GM21529 (cell line): Measurements from ENCODE around the gene OR8S1.
"Not testable (repeated sequence)": the region's sequence is repeated elsewhere in the genome, so short reads cannot be mapped to it uniquely, and the experiment has no call there.

Experiments
- ATAC-seq: cut with Tn5 transposase; IDR thresholded peaks from one replicate; pipeline ENCODE4 v1.9.1; 2021; ENCODE audit not compliant: unreplicated experiment

The OR8S1 gene, protein sequence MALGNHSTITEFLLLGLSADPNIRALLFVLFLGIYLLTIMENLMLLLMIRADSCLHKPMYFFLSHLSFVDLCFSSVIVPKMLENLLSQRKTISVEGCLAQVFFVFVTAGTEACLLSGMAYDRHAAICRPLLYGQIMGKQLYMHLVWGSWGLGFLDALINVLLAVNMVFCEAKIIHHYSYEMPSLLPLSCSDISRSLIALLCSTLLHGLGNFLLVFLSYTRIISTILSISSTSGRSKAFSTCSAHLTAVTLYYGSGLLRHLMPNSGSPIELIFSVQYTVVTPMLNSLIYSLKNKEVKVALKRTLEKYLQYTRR

DNA sequence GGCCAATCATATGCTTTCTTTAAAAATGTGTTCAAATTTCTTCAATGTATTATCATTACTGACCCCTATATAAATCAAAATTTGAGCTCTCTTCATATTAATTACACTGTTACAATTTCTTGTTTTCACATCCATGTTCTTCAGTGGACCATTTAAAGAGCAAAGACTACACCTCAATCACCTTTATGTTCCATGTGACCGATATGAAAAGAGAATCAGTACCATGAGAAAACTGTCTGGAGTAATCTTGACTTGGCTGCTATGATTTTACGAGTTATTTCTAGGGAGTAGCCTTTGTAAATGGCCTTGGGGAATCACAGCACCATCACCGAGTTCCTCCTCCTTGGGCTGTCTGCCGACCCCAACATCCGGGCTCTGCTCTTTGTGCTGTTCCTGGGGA, at the start of gene OR8S1:
TSS of gene OR8S1 (plus strand) at position 301 of the 400 bp plus-strand sequence. CDS start at position 301, 0 bp downstream.
- ATAC-seq: no peak

DNA sequence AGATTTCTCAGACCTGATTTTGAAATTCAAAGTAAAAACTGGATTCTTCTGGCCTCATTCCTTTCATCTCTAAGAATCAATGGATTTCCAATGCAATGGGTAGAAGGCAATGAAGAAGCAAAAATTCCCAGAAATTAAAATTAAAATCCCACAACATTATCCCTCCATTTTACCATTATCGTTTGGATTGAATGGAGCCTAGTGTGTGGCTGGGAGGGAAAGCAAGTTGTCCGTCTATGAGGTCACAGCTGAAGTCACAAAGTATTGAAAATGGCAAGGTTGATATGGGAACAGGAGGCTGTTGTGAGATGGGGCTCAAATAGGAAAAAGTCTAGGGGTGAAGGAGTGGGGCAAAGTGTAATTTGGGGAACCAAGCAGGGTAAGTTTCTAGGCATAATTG, 43.2 kb upstream of the OR8S1 start, which contains the start of gene C12orf54:
TSS of gene C12orf54 (plus strand) at position 301 of the 400 bp plus-strand sequence. CDS start 799 bp downstream, outside the sequence.
- ATAC-seq: no peak

DNA sequence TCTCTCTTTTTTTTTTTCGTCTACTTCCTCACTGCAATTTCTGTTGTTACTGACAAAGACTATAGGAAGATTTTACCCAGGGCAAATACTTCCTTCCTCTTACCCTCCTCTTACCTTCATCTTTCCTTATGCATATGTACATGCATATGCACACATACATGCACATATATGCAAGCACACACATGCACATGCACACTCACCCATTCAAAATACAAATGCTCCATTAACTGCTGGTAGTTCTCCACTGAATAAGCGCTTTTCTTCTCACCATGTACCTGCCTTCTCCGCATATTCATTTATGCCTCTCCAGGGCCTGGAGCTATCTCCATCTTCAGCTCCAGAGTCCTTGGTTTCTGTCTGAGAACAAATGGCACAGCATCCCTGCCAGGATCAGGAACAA, 42.5 kb upstream of the OR8S1 start:
- no peak for ATAC-seq

DNA sequence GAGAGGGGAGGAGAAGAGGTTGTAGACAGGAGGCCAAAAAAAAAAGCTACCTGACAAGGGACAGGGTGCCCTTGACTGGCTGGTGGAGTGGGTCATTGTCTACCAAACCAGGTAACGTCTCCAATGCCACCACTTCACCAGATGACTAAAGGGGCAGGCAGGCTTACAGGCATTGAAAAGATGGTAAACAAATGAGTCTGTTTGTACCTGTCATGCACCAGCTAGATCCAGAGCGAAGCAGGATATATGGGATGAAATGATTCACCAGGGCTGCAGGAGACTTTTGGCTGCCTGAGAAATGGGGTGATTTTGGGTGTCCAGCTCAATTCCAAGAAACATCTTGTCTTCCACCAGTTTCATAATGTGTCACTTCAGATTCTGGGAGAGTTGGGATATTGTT, 39.2 kb upstream of the OR8S1 start:
- no peak for ATAC-seq

DNA sequence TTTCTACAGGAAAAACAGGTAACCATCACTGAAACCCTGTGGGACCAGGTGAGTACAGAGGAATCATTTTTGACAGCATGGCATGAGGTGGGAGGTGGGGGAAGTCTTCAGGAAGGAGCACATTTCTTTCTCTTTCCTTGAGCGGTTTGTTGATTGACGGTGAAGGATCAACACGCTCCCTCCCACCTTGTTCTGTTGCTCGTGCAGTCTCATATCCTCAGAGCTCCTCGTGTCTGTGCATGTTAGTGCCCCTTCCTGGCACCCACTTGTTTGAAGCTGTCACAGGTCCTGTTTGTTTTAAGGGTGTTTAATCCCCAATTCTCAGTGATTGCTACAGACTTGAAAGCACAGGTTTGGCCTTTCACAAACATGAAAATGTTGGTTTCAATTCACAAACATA, 38.8 kb upstream of the OR8S1 start:
- no peak for ATAC-seq

DNA sequence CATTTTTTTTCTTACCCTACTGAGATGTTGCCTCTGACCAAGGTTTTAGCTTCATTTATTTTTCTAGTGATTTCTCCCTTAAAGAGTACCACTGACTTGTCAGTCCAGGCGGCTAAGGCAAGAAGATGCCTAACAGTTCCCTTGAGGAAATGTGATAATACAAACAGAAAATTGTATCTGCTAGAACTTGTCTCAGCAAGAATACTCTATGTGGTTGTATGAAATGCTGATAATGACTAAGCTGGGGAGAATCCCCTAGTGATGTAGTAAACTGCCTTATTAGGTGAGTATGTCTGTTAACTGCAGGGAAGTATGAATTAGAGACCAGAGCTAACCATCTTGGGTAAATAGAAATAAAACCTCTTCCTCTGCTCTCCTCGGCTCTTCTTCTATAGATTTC, 36.4 kb upstream of the OR8S1 start:
- ATAC-seq: peak; percentile 99

DNA sequence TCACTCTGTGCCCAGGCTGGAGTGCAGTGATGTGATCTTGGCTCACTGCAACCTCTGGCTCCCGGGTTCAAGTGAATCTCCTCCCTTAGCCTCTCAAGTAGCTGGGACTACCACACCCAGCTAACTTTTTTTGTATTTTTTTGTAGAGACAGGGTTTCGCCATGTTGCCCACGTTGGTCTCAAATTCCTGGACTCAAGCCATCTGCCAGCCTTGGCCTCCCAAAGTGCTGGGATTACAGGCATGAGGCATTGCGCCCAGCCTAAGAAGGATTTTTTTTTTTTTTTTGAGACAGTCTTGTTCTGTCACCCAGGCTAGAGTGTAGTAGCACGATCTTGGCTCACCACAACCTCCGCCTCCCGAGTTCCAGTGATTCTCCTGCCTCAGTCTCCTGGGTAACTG, 36.0 kb upstream of the OR8S1 start:
- not testable (repeated sequence) for ATAC-seq

DNA sequence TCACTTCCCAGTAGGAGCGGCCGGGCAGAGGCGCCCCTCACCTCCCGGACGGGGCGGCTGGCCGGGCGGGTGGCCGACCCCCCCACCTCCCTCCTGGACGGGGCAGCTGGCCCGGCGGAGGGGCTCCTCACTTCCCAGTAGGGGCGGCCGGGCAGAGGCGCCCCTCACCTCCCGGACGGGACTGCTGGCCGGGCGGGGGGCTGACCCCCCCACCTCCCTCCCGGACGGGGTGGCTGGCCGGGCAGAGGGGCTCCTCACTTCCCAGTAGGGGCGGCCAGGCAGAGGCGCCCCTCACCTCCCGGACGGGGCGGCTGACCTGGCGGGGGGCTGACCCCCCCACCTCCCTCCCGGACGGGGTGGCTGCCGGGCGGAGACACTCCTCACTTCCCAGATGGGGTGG, 25.2 kb upstream of the OR8S1 start:
- ATAC-seq: not testable (repeated sequence)

DNA sequence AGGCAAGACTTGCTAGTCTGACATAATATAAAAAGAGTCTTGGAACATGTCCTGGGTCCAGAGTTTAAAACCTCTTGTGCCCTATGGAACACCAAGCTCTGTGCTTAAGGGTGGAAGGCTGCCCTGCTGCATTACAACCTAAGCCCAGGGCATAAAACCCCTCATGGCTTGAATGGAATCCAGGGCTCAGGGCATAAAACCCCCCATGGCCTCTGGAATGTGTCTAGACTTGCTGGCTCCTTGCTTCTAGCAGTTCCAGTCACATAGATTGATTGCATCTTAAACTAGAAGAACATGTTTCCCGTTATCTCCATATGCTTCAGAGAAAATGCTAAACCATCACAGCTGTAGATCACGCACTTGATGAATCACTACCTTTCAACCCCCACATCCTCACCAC, 18.6 kb upstream of the OR8S1 start:
- not testable (repeated sequence) for ATAC-seq

DNA sequence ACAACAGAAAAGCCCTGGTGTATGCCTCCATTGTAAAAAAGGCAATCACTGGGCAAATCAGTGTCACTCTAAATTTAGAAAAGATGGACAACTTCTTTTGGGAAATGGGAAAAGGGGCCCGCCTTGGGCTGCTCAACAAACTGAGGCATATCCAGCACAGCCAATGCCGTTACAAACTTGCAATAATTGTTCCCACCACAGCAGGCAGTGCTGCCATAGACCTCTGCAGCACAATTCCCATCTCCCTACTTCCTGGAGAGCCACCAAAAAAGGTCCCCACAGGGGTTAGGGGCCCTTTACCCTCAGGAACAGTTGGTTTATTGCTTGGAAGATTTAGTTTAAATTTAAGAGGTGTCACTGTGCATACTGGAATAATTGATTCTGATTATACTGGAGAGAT, 16.4 kb upstream of the OR8S1 start:
- ATAC-seq: no peak

DNA sequence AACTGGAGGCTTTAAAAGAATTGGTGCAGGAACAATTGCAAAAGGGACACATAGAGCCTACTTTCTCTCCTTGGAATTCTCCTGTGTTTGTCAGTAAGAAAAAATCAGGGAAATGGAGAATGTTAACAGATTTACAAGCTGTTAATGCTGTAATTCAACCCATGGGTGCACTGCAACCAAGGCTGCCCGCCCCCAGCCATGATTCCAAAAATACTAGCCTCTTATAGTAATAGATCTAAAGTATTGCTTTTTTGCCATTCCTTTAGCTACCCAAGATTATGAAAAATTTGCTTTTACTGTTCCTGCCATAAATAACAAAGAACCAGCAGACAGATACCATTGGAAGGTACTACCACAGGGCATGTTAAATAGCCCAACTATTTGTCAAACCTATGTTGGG, 15.3 kb upstream of the OR8S1 start:
- no peak for ATAC-seq

DNA sequence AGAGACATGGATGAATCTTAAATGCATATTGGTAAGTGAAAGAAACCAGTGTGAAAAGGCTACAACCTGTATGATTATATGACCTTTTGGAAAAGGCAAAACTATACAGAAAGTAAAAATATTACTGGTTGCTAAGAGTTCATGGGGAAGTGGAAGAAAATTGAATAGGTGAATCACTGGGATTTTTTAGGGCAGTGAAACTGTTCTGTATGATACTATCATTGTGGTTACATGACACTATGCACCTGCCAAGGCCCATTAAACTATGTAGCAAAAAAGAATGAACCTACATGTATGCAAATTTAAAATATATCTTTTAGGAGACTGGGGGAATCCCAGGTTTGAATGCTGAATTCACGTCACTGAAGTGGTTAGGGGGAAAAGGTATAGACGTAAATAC, 12.6 kb upstream of the OR8S1 start:
- peak; percentile 90 for ATAC-seq

DNA sequence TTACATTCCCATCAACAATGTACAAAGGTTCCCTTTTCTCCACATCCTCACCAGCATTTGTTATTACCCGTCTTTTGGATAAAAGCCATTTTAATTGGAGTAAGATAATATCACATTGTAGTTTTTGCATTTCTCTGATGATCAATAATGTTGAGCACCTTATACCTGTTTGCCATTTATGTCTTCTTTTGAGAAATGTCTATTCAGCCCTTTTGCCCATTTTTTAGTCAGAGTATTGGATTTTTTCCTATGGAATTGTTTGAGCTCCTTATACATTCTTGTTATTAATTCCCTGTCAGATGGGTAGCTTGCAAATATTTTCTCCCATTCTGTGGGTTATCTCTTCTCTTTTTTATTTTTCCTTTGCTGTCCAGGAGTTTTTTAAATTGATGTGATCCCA, 10.7 kb upstream of the OR8S1 start:
- no peak for ATAC-seq

DNA sequence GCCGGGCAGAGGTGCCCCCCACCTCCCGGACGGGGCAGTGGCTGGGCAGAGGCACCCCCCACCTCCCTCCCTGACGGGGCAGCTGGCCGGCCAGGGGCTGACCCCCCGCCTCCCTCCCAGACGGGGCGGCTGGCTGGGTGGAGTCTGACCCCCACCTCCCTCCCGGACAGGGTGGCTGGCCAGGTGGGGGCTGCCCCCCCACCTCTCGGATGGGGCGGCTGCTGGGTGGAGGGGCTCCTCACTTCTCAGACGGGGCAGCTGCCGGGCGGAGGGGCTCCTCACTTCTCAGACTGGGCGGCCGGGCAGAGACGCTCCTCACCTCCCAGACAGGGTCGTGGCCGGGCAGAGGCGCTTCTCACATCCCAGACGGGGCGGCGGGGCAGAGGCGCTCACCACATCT, 5.1 kb upstream of the OR8S1 start:
- not testable (repeated sequence) for ATAC-seq

DNA sequence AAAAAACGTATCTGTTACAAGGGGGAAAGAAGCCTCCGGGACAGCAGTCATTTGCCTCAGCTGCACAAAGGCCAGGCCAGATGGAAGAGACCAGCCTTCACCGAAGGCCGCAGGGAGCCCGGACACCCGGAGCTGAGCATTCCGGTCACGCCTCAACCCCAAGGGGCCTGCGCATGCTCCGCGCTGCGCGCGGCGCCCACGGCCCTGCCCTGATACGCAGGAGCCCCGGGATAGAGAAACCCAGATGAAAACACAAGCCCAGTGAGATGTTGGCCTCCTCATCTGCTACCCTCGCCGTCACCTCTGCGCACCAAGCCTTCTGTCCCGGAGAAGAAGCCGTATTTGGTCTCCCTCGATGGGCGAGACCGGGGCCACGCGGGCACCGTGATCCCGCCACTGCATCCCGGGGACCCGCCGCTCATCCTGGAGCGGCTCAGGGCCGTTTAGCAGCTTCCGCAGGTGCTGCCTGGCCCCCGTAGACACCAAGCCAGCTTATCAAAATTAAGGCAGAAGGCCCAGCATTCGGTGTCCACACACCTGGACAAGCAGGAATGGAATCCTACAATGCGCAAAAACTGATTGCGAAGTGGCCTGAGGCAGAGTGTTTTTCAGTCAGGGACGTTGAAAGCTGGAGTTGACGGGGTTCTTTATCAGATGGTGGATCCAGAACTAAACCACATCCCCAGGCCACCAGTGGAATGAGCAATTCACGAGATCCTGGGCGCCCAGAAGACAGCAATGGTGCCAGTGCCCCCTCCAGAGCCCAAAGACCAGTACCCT, 2.6 kb downstream of the OR8S1 start:
- ATAC-seq: no peak

DNA sequence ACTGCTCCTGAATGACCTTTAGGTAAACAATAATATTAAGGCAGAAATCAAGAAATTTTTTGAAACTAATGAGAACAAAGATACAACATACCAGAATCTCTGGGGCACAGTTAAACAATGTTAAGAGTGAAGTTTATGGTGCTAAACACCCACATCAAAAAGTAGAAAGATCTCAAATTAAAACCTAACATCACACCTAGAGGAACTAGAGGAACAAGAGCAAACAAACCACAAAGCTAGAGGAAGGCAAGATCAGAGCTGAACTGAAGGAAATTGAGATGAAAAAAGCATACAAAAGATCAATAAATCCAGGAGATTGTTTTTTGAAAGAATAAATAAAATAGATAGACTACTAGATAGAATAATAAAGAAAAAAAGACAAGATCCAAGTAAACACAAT, 7.2 kb downstream of the OR8S1 start:
- no peak for ATAC-seq

DNA sequence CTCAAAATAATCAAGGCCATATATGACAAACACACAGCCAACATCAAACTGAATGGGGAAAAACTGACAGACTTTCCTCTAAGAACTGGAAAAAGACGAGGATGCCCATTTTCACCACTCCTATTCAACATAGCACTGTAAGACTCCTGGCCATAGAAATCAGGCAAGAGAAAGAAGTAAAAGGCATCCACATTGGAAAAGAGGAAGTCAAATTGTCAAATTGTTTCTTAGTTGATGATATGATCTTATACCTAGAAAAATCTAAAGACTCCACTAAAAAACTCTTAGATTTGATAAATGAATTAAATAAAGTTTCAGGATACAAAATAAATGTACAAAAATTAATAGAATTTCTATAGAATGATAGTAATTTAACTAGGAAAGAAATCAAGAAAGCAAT, 11.2 kb downstream of the OR8S1 start:
- no peak for ATAC-seq

DNA sequence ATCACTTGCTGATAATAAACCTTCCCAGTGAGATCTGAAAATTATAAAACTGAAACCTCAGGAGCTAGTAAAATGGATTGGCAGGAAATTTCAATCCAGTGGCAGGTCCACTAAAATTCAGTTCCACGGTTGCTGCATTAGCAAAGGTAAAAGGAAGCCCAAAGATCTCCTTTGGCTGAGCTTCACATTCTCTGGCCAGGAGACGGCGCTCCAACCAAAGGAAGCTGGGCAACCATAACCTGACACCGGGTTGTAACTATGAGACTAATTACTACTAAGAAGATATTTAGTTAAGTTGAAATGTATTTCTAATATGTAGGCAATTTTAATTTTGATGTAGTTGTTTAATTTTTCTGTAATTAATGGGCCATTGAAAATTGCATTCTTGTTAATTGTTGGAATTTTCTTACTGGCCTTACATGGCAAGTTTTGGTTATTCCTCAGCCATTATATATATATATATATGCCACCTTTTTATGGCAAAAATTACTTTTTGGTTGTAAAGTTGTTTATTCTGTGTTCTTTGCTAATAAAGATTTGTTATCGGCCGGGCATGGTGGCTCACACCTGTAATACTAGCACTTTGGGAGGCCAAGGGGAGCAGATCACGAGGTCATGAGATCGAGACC, 17.0 kb downstream of the OR8S1 start:
- ATAC-seq: no peak

DNA sequence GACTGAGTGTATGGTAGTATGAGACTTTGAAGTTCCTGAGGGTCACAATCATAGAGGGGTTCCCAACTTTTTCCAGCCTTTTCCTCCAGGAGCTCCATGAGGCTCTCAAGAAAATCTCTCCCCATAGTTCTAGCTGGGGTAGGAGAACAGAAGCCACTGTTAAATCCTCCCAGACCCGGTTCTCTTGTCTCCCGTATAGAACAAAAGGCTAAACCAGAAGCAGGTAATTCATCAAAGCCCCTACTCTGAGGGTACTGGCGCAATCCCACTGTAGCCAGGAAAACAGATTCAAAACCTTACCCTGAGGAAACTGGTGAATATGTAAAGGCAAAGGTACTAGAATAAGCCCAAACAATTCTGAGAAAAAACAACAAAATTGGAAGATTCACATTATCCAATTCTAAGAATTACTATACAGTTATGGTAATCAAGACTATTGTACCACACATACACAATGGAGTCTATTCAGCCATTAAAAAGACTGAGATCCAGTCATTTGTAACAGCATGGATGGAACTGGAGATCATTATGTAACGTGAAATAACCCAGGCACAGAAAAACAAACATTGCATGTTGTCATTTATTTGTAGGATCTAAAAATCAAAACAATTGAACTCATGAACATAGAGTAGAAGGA, 20.5 kb downstream of the OR8S1 start:
- ATAC-seq: no peak

DNA sequence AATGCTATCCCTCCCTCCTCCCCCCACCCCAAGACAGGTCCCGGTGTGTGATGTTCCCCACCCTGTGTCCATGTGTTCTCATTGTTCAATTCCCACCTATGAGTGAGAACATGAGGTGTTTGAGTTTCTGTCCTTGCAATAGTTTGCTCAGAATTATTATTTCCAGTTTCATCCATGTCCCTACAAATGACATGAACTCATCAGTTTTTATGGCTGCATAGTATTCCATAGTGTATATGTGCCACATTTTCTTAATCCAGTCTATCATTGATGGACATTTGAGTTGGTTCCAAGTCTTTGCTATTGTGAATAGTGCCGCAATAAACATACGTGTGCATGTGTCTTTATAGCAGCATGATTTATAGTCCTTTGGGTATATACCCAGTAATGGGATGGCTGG, 21.6 kb downstream of the OR8S1 start:
- ATAC-seq: not testable (repeated sequence)

DNA sequence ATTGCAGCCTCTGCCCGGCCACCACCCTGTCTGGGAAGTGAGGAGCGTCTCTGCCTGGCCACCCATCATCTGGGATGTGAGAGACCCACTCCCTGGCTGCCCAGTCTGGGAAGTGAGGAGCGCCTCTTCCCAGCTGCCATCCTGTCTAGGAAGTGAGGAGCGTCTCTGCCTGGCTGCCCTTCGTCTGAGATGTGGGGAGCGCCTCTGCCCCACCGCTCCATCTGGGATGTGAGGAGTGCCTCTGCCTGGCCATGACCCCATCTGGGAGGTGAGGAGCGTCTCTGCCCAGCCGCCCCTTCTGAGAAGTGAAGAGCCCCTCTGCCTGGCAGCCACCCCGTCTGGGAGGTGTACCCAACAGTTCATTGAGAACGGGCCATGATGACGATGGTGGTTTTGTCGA, 26.2 kb downstream of the OR8S1 start:
- not testable (repeated sequence) for ATAC-seq
